ENCODE measurements around the gene REC8.

REC8 gene

DNA sequence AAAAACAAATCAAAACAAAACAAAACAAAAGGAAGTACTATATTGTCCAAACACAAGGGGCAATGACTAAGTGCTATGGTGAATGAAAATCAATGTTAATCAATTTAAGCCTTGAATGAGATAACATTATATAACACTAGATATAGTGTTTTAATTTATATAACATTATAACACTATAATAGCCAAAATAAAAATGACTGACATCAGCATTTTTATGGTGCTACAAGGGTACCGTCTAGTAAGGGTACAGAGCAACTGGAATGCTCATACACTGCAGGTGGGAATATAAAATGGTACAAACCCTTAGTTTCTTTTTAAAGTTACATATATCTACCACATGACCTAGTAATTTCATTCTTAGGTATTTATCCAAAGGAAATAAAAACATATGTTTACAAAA is 54.6 kb downstream of the REC8 start:
- no peak for DNase-seq (ENCODE audit: extremely low read depth in 1 of 2, low read depth in 1 of 2)

DNA sequence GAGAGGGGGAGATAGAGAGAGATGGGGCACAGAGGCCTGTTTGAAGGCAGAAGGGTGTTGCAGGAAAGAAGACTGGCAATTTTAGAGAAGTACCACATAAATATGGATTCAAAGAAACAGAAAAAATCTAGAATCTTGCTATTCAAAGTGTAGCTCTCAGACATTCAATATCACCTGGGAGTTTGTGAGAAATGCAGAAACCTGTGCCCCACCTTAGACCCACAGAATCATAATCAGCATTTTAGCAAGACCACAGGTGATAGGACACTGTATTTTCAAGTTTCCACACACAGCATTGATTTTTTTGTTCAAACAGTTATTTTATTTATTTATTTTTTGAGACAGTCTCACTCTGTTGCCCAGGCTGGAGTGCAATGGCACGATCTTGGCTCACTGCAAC is 57.0 kb downstream of the REC8 start:
- DNase-seq (ENCODE audit: extremely low read depth in 1 of 2, low read depth in 1 of 2), result no peak

Measured in stimulated activated CD8-positive, alpha-beta memory T cell treated with anti-CD3 and anti-CD28 coated beads, Interleukin-7, amount 100 ng/mL, for 48 hours (primary cell).